HUES6 (cell line): Measurements from ENCODE around the gene CORIN.

ENCODE experiments used
- H3K27ac ChIP-seq: 2 replicates; pipeline ENCODE4 v1.7.0; 2013; ENCODE audit warnings: low read depth, mild to moderate bottlenecking, low read length, inconsistent platforms
- H3K27me3 ChIP-seq: 2 replicates; pipeline ENCODE4 v1.6.1; 2013; ENCODE audit warnings: low read length; ENCODE audit not compliant: control insufficient read depth, insufficient read depth
- H3K36me3 ChIP-seq: 2 replicates; pipeline ENCODE4 v1.6.1; 2013; ENCODE audit warnings: low read length; ENCODE audit not compliant: control insufficient read depth, insufficient read depth
- H3K4me1 ChIP-seq: 2 replicates; pipeline ENCODE4 v1.6.1; 2013; ENCODE audit warnings: low read length; ENCODE audit not compliant: control insufficient read depth, insufficient read depth
- H3K4me3 ChIP-seq: 2 replicates; pipeline ENCODE4 v1.5.1; 2013; ENCODE audit warnings: low read depth, low read length
- H3K9ac ChIP-seq: one replicate; pipeline ENCODE4 v1.6.1; 2013; ENCODE audit warnings: mild to moderate bottlenecking, low read length
- H3K9me3 ChIP-seq: 2 replicates; pipeline ENCODE4 v1.6.1; 2013; ENCODE audit warnings: low read depth, low read length; ENCODE audit not compliant: control insufficient read depth, insufficient read depth

CORIN gene, protein sequence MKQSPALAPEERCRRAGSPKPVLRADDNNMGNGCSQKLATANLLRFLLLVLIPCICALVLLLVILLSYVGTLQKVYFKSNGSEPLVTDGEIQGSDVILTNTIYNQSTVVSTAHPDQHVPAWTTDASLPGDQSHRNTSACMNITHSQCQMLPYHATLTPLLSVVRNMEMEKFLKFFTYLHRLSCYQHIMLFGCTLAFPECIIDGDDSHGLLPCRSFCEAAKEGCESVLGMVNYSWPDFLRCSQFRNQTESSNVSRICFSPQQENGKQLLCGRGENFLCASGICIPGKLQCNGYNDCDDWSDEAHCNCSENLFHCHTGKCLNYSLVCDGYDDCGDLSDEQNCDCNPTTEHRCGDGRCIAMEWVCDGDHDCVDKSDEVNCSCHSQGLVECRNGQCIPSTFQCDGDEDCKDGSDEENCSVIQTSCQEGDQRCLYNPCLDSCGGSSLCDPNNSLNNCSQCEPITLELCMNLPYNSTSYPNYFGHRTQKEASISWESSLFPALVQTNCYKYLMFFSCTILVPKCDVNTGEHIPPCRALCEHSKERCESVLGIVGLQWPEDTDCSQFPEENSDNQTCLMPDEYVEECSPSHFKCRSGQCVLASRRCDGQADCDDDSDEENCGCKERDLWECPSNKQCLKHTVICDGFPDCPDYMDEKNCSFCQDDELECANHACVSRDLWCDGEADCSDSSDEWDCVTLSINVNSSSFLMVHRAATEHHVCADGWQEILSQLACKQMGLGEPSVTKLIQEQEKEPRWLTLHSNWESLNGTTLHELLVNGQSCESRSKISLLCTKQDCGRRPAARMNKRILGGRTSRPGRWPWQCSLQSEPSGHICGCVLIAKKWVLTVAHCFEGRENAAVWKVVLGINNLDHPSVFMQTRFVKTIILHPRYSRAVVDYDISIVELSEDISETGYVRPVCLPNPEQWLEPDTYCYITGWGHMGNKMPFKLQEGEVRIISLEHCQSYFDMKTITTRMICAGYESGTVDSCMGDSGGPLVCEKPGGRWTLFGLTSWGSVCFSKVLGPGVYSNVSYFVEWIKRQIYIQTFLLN

GRCh38 chr4:47837908-47838294, at the start of gene CORIN:
TSS of gene CORIN (minus strand) at chr4:47838067. CDS start at chr4:47837949, 118 bp downstream.
- Histone ChIP-seq H3K4me3 (peak within 1 kb of the TSS; percentile 72), H3K9ac (peak within 1 kb of the TSS; percentile 54), H3K9me3 (no peaks in the 10 kb centered on the region), H3K36me3 (peaks cover 11% of the 10 kb centered on the region; the same call in 1 of the 2 replicates), H3K27me3 (peaks cover 25% of the 10 kb centered on the region), H3K4me1 (peaks cover 15% of the 10 kb centered on the region; the same call in 1 of the 2 replicates), H3K27ac (no peak within 1 kb of the TSS)

DNA sequence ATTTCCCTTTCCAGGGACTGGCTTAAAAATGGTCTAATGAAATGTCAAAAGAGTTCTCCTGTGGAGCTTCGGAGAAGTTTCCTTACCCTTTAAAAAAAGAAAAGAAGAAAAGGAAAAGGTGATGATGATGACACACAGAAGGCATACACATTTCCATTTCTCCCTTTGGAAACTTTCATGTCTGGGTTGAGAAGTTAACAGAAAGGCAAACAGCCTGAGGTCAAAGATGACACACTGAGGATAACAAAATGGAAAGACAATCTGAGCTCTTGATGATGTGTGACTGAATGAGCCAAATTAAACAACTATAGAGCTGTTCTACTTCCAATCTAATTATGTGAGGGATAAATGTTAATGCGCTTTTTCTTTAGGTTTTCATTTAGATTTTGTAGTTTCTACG, 44.4 kb upstream of the CORIN start:
- no peak overlapping the region for H3K9ac ChIP-seq
- H3K4me3 ChIP-seq: no peak overlapping the region
- no peaks in the 10 kb centered on the region for H3K9me3 ChIP-seq
- H3K27me3 ChIP-seq: no peaks in the 10 kb centered on the region
- no peak overlapping the region for H3K27ac ChIP-seq
- no peaks in the 10 kb centered on the region for H3K4me1 ChIP-seq
- H3K36me3 ChIP-seq: peaks cover 97% of the 10 kb centered on the region

- no peak overlapping the region for H3K27ac ChIP-seq
- peaks cover 96% of the 10 kb centered on the region for H3K36me3 ChIP-seq
- no peaks in the 10 kb centered on the region; the same call in 1 of the 2 replicates for H3K9me3 ChIP-seq
- no peak overlapping the region for H3K9ac ChIP-seq
- H3K27me3 ChIP-seq: no peaks in the 10 kb centered on the region
- H3K4me3 ChIP-seq: no peak overlapping the region
- no peaks in the 10 kb centered on the region for H3K4me1 ChIP-seq
Measured at GRCh38 chr4:47879458-47879857, 41.6 kb upstream of the CORIN start.

DNA sequence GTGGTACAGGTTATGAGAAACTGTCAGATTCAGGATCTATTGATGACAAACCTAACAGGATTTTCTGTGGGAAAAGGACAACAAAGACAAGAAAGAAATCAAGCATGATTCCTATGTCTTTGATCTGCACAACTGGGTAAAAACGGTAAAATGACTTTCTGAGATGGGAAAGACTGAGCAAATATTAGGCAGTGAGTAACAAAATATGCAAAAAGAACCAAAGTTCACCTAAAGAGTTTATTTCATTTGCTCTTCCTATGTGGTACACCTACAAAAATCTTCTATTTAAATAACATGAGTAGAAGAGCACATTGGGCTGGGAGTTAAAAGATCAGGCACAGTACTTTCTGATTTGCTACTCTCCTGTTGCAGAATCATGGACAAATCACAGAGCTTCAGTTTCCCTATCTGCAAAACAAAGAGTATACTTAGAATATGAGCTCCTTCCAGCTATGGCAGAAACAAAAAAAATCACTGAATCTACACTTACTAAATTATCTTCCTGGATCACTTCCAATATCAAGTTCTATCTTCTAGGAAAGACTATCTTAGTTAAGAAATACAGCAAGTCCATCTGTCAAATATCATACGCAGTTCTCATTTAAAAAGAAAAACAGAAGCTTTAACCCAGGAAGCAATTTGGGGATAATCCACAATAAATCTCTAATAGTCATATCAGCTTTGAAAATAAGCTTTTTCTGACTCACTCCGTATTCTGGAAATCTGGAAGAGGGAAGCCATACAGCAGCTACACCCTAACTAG, 39.1 kb upstream of the CORIN start:
- Histone ChIP-seq H3K9me3 (peaks cover 3% of the 10 kb centered on the region; the same call in 1 of the 2 replicates), H3K36me3 (peaks cover 93% of the 10 kb centered on the region), H3K27ac (no peak overlapping the region), H3K4me3 (no peak overlapping the region), H3K4me1 (no peaks in the 10 kb centered on the region), H3K27me3 (no peaks in the 10 kb centered on the region), H3K9ac (no peak overlapping the region)

- Histone ChIP-seq H3K27me3 (no peaks in the 10 kb centered on the region), H3K9me3 (peaks cover 3% of the 10 kb centered on the region; the same call in 1 of the 2 replicates), H3K9ac (no peak overlapping the region), H3K4me1 (no peaks in the 10 kb centered on the region), H3K4me3 (no peak overlapping the region), H3K27ac (no peak overlapping the region), H3K36me3 (peaks cover 87% of the 10 kb centered on the region)
Measured at GRCh38 chr4:47876310-47876709, 38.4 kb upstream of the CORIN start.

- H3K36me3 ChIP-seq: peaks cover 74% of the 10 kb centered on the region
- no peak overlapping the region for H3K9ac ChIP-seq
- no peaks in the 10 kb centered on the region for H3K4me1 ChIP-seq
- no peak overlapping the region for H3K27ac ChIP-seq
- no peak overlapping the region for H3K4me3 ChIP-seq
- peaks cover 3% of the 10 kb centered on the region; the same call in 1 of the 2 replicates for H3K9me3 ChIP-seq
- H3K27me3 ChIP-seq: no peaks in the 10 kb centered on the region
Measured at GRCh38 chr4:47873877-47874541, 36.1 kb upstream of the CORIN start.

- no peaks in the 10 kb centered on the region for H3K4me1 ChIP-seq
- H3K9ac ChIP-seq: no peak overlapping the region
- H3K9me3 ChIP-seq: no peaks in the 10 kb centered on the region
- peaks cover 16% of the 10 kb centered on the region for H3K36me3 ChIP-seq
- H3K27ac ChIP-seq: no peak overlapping the region
- no peak overlapping the region for H3K4me3 ChIP-seq
- H3K27me3 ChIP-seq: no peaks in the 10 kb centered on the region
Measured at GRCh38 chr4:47863486-47863885, 25.6 kb upstream of the CORIN start.

- no peaks in the 10 kb centered on the region for H3K27me3 ChIP-seq
- H3K9ac ChIP-seq: no peak overlapping the region
- H3K27ac ChIP-seq: no peak overlapping the region
- H3K4me1 ChIP-seq: no peaks in the 10 kb centered on the region
- H3K9me3 ChIP-seq: no peaks in the 10 kb centered on the region
- no peak overlapping the region for H3K4me3 ChIP-seq
- H3K36me3 ChIP-seq: peaks cover 16% of the 10 kb centered on the region
Measured at GRCh38 chr4:47862297-47862696, 24.4 kb upstream of the CORIN start.

DNA sequence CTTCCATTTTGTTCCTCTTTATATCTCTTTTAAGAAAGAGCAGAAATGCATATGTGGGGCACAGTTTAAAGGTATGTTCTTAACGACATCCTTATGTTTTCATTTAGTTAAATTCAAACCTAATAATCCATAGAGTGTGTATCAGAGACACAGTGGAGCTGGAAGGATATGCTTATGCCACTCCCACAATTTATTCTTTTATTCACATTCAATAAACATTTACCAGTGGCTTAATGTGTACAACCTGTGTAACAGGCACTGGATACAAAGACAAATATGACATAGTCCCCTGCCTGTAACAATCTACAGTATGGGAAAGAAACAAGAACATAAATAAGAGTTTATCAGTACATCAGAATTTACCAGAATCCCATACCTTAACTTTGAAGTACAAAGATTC, 22.4 kb upstream of the CORIN start:
- Histone ChIP-seq H3K4me3 (no peak overlapping the region), H3K9ac (no peak overlapping the region), H3K4me1 (no peaks in the 10 kb centered on the region), H3K36me3 (peaks cover 19% of the 10 kb centered on the region), H3K27me3 (no peaks in the 10 kb centered on the region), H3K27ac (no peak overlapping the region), H3K9me3 (no peaks in the 10 kb centered on the region)

DNA sequence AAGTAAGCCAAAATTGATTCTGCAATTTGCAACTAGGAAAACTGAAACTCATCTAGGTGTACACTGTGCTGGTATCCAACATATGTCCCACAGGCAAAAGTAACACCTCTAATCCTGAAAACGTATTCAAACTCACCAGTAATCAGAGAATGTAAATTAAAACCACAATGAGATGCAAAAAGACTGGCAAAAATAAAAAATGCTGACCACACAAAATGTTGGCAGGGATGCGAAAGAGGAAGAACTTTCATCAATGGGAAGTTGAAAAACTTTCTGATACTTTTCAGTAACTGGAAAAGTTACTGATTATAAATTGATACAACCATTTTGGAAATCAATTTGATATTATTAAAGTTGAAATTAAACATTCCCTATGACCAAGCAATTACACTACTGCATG, 20.1 kb upstream of the CORIN start:
- Histone ChIP-seq H3K9ac (no peak overlapping the region), H3K27me3 (no peaks in the 10 kb centered on the region), H3K4me3 (no peak overlapping the region), H3K4me1 (no peaks in the 10 kb centered on the region), H3K36me3 (peaks cover 32% of the 10 kb centered on the region), H3K27ac (no peak overlapping the region), H3K9me3 (no peaks in the 10 kb centered on the region)
